Osteoblast (primary cell): ENCODE measurements around the gene CD151. TPM values are rescaled to one million over a fixed set of nuclear protein-coding genes. Genes with fewer than 3 reads are reported as not detected.

Experiments
- DNase-seq: peaks from one replicate; pipeline ENCODE4 v3.0.0; 2011; ENCODE audit warnings: low spot score, mixed read lengths; ENCODE audit not compliant: insufficient read length; ENCODE audit errors: missing footprints
- H2AFZ ChIP-seq: 2 replicates; pipeline ENCODE4 v1.6.0; 2011; ENCODE audit warnings: mild to moderate bottlenecking, low read length
- H3K27ac ChIP-seq: 2 replicates; pipeline ENCODE4 v1.5.1; 2011; ENCODE audit warnings: mild to moderate bottlenecking, low read depth, low read length, moderate library complexity
- H3K27me3 ChIP-seq: 2 replicates; pipeline ENCODE4 v1.6.0; 2012; ENCODE audit warnings: mild to moderate bottlenecking, control low read depth, inconsistent platforms, low read length, moderate library complexity; ENCODE audit not compliant: insufficient read depth
- H3K36me3 ChIP-seq: 2 replicates; pipeline ENCODE4 v1.5.1; 2011; ENCODE audit warnings: mild to moderate bottlenecking, low read length, control low read depth, moderate library complexity; ENCODE audit not compliant: insufficient read depth
- H3K4me1 ChIP-seq: 2 replicates; pipeline ENCODE4 v1.5.1; 2011; ENCODE audit warnings: mild to moderate bottlenecking, low read length, control low read depth, moderate library complexity; ENCODE audit not compliant: insufficient read depth
- H3K4me2 ChIP-seq: 2 replicates; pipeline ENCODE4 v1.6.0; 2011; ENCODE audit warnings: mild to moderate bottlenecking, low read length; ENCODE audit not compliant: insufficient read depth
- H3K4me3 ChIP-seq: fragments of 200-600 bp; sonication (generic); 3 replicates; pipeline ENCODE4 v1.5.1; 2012; ENCODE audit warnings: mild to moderate bottlenecking, low read length, inconsistent platforms; ENCODE audit not compliant: insufficient read depth
- H3K79me2 ChIP-seq: 2 replicates; pipeline ENCODE4 v1.6.0; 2012; ENCODE audit warnings: mild to moderate bottlenecking, low read length, control low read depth, inconsistent platforms; ENCODE audit not compliant: insufficient read depth
- H3K9me3 ChIP-seq: 2 replicates; pipeline ENCODE4 v1.5.1; 2011; ENCODE audit warnings: low read depth, low read length, control low read depth
- H4K20me1 ChIP-seq: 2 replicates; pipeline ENCODE4 v1.6.0; 2012; ENCODE audit warnings: mild to moderate bottlenecking, low read length, control low read depth; ENCODE audit not compliant: insufficient read depth
- CTCF ChIP-seq: IDR thresholded peaks from 2 replicates; pipeline ENCODE4 v1.5.1; 2011; ENCODE audit warnings: mild to moderate bottlenecking, low read depth, low read length, moderate library complexity; ENCODE audit errors: extremely low read depth
- total RNA-seq: library from RNA; depleted of rRNA; stranded (reverse); fragments of >200 nt; gene quantifications from 2 replicates; pipeline ENCODE4 v1.2.3, GENCODE V29; 2012

Gene CD151
- total RNA-seq, 1 donor: 416 TPM

- H3K9me3 ChIP-seq: no peaks in the 10 kb centered on the region
- H3K4me1 ChIP-seq: peaks cover 7% of the 10 kb centered on the region
- no peak overlapping the region for H2AFZ ChIP-seq
- no peak overlapping the region for H3K27ac ChIP-seq
- no peak overlapping the region for H3K4me3 ChIP-seq
- peaks cover 87% of the 10 kb centered on the region for H3K79me2 ChIP-seq
- H4K20me1 ChIP-seq: peaks cover 59% of the 10 kb centered on the region
- TF ChIP-seq CTCF: no peak
- DNase-seq: no peak
- peaks cover 3% of the 10 kb centered on the region for H3K36me3 ChIP-seq
- no peak overlapping the region for H3K4me2 ChIP-seq
- H3K27me3 ChIP-seq: no peaks in the 10 kb centered on the region
Observed at GRCh38 chr11:856397-856796, 23.6 kb downstream of the CD151 start.

- Histone ChIP-seq H4K20me1 (peaks cover 68% of the 10 kb centered on the region), H3K4me2 (no peak overlapping the region), H3K9me3 (no peaks in the 10 kb centered on the region), H3K4me1 (peaks cover 7% of the 10 kb centered on the region), H2AFZ (no peak overlapping the region), H3K27ac (no peak overlapping the region), H3K36me3 (peaks cover 3% of the 10 kb centered on the region), H3K4me3 (no peak overlapping the region), H3K27me3 (no peaks in the 10 kb centered on the region), H3K79me2 (peaks cover 81% of the 10 kb centered on the region)
- TF ChIP-seq CTCF: no peak
- DNase-seq: no peak
Observed at GRCh38 chr11:858053-858761, 25.5 kb downstream of the CD151 start.

DNA sequence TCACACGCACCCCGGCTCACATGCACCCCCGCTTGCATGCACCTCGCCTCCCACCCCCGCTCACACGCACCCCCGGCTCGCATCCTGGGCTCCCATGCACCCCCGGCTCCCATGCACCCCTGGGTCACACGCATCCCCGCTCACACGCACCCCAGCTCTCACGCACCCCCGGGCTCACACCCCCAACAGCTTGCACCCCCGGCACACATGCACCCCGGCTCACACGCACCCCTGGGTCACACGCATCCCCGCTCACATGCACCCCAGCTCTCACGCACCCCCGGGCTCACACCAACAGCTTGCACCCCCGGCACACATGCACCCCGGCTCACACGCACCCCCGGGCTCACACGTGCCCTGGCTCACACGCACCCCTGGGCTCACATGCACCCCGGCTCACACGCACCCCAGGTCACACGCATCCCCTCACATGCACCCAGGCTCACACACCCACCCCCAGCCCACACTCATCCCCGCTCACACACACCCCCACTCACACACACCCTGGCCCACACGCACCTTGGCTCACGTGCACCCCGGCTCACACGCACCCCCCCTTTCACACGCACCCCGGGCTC lies 26.1 kb downstream of the CD151 start:
- DNase-seq: no peak
- peaks cover 7% of the 10 kb centered on the region for H3K4me1 ChIP-seq
- no peak for TF ChIP-seq CTCF
- H3K27me3 ChIP-seq: no peaks in the 10 kb centered on the region
- H3K4me2 ChIP-seq: no peak overlapping the region
- H3K27ac ChIP-seq: no peak overlapping the region
- H3K36me3 ChIP-seq: peaks cover 3% of the 10 kb centered on the region
- H3K9me3 ChIP-seq: no peaks in the 10 kb centered on the region
- H3K4me3 ChIP-seq: no peak overlapping the region
- H4K20me1 ChIP-seq: peaks cover 64% of the 10 kb centered on the region
- H2AFZ ChIP-seq: no peak overlapping the region
- peaks cover 75% of the 10 kb centered on the region for H3K79me2 ChIP-seq

DNA sequence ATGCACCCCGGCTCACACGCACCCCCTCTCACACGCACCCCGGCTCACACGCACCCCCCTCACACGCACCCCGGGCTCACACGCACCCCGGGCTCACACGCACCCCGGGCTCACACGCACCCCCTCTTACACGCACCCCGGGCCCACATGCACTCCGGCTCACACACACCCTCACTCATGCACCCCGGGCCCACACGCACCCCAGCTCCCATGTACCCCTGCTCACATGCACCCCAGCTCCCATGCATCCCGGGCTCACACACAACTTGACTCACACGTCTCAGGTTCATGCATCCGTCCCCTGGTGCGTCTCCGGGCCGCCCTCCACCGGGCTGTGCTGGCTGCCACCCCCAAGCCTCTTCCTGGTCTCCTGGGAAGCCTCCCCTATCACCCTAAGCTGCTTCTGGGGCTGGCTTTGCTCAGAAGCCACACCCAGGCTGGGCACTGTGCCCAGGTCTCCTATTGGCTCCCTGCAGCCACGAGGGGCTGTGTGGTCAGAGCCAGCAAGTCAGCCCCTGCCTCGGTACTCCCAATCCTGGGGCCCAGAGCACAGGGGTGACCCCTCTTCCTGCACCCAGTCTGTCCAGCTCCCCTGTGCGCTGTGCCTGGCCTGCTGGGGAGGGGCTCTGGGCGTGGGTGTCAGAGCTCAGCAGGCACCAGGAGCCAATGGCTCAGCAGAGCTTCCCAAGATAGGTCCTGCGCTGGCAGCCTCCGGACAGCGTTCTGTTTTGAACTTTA lies 26.8 kb downstream of the CD151 start:
- Histone ChIP-seq H3K4me3 (peak overlapping the region; percentile 37), H3K4me2 (peak overlapping the region; percentile 56), H3K79me2 (peaks cover 68% of the 10 kb centered on the region), H3K9me3 (no peaks in the 10 kb centered on the region), H3K36me3 (peaks cover 3% of the 10 kb centered on the region), H3K27ac (peak overlapping the region; percentile 70), H3K27me3 (no peaks in the 10 kb centered on the region), H3K4me1 (peaks cover 7% of the 10 kb centered on the region), H2AFZ (no peak overlapping the region), H4K20me1 (peaks cover 60% of the 10 kb centered on the region)
- TF ChIP-seq CTCF: no peak
- peak; percentile 100 for DNase-seq
